VCaP (cell line): ENCODE results near the gene NUP188.

Experiments used
- H3K27ac ChIP-seq: fragments of 450-650 bp; 2 replicates; pipeline ENCODE4 v1.5.1; 2017
- TF ChIP-seq, protein P1 (sequence below): fragments of 450-650 bp; conservative IDR thresholded peaks from 2 replicates; pipeline ENCODE4 v1.5.1; 2017; ENCODE audit warnings: mild to moderate bottlenecking, moderate library complexity

The NUP188 gene

DNA sequence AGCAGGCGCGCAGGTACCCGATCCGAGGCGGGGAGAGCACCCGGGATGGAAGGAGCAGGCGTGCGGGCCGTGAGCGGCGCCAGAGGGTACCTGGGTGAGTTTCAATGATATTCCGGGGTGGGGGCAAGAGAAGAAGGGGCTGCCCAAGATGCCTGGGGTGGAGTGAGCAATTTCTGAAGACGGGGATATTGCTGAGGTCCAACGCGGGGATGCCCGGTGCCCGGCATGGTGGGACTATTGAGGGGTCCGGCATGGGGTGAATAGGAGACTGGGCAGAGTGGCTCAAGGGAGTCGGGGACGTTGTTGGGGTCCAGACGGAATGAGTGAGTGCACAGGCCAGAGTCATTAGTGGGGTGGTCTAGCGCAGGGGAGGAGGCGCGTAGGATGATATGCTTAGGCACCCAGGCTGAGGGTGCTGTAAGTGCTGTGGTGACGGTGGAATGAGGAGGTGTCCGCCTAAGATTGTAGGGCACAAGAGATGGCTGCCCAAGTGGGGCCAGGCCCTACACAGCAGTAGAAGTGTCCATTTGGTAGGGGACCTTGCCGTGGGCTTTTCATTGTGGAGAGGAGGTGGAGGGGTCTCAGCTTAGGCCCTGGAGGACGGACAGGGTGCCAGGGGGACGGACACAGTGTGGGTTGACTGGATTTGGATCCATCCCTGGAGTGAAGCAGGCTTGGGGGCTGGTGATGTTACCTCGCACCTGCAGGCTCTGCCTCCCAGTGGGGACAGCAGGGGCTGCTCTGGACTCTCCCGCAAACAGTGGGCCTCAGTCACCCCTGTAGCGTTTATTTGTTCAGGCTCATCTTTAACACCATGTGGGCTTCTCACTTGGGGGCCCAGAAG, 89.6 kb downstream of the NUP188 start:
- peak overlapping the region; percentile 86 for H3K27ac ChIP-seq
- TF ChIP-seq, protein P1, sequence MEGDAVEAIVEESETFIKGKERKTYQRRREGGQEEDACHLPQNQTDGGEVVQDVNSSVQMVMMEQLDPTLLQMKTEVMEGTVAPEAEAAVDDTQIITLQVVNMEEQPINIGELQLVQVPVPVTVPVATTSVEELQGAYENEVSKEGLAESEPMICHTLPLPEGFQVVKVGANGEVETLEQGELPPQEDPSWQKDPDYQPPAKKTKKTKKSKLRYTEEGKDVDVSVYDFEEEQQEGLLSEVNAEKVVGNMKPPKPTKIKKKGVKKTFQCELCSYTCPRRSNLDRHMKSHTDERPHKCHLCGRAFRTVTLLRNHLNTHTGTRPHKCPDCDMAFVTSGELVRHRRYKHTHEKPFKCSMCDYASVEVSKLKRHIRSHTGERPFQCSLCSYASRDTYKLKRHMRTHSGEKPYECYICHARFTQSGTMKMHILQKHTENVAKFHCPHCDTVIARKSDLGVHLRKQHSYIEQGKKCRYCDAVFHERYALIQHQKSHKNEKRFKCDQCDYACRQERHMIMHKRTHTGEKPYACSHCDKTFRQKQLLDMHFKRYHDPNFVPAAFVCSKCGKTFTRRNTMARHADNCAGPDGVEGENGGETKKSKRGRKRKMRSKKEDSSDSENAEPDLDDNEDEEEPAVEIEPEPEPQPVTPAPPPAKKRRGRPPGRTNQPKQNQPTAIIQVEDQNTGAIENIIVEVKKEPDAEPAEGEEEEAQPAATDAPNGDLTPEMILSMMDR, result no peak

DNA sequence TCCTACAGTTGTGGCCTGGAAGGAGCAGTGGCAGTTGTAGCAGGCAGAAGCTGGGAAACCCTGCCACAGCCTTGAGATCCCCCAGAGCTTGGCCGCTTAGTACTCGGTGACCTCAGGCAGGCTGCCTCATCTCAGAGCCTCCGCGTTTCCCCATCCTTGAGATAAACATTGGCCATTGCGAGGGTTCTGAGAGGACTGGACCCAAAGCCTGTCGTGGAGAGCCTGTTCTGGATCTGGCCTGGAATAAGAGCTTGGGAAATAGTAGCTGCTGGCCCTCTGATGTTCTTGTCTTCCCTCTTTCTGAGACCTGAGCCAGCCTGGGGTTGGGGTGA, 90.2 kb downstream of the NUP188 start:
- TF ChIP-seq, protein P1, result no peak
- H3K27ac ChIP-seq, result peak overlapping the region; percentile 86

DNA sequence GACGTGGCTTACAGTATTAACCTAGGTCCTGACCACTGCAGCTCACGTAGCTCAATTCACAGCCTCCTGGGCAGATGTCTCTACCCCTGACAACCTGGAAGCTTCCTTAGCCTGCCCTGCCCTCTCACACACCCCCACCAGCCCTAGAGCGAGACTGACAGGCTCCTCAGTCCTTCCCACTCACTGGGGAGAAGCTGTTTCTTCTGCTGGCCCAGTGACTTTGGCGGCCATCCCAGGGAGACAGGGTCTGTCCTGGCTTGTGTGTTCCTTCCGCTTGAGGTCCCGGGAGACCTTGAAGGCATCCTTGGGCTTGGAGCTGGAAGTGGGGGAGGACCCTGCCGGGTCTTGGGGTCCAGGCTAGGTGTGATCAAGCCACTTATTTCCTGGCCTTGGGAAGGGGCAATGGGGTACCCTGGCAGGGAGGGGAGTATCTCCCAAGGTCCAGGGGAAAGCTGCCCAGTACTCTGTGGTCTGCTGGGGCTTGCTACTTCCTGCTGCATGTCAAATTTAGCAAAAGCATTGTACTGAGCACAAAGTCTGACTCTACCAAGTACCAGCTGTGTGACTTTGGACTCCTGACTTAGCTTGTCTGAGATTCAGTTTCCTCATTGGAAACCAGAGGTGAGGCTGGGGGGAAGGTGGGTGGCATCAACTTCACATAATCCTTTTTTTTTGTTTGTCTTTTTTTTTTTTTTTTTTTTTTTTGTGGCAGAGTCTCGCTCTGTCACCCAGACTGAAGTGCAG, 90.8 kb downstream of the NUP188 start:
- TF ChIP-seq, protein P1, result no peak
- H3K27ac ChIP-seq, result peak overlapping the region; percentile 86

DNA sequence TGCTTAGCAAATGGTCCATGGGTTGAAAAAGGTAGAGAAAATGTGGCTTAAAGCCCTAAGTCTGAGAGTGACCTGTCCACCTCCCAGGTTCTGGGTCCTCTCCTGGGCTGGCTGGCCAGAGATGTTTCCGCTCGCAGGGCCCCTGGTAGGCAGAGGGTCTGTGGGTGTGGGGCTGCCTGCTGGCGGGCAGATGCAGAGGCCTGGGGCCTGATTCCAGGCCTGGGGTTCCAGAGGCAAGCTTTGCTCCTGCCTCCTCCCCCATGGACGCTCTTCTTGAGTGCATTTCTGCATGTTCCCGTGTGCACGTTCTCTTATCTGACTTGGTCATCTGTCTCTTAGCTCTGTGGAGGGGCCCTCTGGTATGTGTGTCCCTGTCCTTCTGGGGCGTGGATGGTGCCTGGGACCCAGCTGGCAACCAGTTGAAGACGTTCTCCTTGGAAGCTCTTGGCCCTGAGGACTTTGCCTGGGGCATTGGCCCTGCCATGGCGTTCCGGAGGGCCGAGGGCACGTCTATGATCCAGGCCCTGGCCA, 92.7 kb downstream of the NUP188 start:
- TF ChIP-seq, protein P1, result no peak

DNA sequence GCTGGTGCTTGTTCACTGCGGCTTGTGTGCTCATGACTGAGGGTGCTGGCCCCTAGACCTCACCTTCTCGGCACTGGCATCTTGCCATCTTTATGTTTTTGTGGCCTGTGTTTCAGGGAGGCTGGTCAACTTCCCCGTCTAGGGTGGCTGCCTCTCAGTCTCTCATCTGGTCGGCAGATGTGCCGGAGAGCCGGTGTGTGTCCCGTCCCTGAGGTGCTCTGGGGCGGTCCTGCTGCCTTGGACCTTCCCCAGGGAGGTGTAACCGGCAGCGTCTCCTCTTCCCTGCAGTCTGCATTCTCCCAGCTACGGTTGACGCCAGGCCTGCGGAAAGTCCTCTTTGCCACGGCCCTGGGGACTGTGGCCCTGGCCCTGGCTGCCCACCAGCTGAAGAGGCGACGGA, 94.5 kb downstream of the NUP188 start:
- no peak overlapping the region; the same call in 1 of the 2 replicates for H3K27ac ChIP-seq
- TF ChIP-seq, protein P1, result no peak

More for the DNA sequence above, 92.7 kb downstream of the NUP188 start:
- H3K27ac ChIP-seq, result peak overlapping the region; percentile 86

DNA sequence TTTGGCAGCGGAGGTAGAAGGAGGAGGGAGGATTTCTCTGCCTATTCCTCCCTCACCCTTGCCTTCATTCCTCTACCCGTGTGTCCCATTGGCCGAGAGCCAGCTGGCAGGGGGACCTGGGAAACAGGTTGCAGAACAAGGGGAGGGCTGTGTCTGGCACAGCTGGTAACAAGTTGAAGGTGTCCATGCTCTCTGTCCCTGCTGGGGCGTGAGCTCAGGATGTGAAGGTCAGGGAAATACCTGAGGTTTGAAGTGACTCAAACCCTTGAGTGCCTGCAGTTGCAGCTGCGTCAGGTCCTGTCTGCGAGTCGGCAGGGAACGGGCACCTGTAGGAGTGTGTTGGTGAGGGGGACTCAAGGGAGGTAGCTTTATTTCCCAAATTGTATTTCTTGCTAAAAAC, 105.1 kb downstream of the NUP188 start:
- H3K27ac ChIP-seq, result peak overlapping the region; percentile 73
- TF ChIP-seq, protein P1, result no peak

DNA sequence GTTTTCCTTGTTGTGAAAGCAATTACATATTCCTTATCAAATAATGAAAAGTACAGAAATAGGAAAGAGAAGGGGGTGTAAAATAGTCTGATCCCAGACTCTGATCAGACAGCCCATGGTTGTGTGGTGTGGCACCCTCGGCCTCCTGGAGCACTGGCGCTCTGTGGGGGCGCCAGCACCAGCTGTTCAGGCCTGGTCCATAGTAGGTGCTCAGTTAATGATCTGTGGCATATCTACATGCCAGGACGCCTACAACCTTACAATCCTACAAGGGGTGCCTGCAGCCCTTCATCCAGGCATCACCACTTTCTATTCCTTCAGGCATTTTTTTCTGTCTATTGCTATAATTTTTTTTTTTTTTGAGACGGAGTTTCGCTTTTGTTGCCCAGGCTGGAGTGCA, 105.5 kb downstream of the NUP188 start:
- peak overlapping the region; percentile 73 for H3K27ac ChIP-seq
- TF ChIP-seq, protein P1, result no peak
